HFF-Myc (cell line): ENCODE measurements around the gene UBASH3A.

ENCODE experiments used
- DNase-seq: peaks from one replicate; pipeline ENCODE4 v3.0.0-alpha.2; 2011; ENCODE audit warnings: low read depth; ENCODE audit errors: extremely low read depth
- H3K4me3 ChIP-seq: replicated peaks from 2 replicates; pipeline ENCODE4 v1.5.1; 2011; ENCODE audit warnings: low read depth, mild to moderate bottlenecking, control low read depth, low read length
- TF ChIP-seq, protein P1 (sequence below): IDR thresholded peaks from 2 replicates; pipeline ENCODE4 v1.5.1; 2012; ENCODE audit warnings: mild to moderate bottlenecking, low read depth, low read length, control low read depth; ENCODE audit errors: missing control alignments

The UBASH3A gene

DNA sequence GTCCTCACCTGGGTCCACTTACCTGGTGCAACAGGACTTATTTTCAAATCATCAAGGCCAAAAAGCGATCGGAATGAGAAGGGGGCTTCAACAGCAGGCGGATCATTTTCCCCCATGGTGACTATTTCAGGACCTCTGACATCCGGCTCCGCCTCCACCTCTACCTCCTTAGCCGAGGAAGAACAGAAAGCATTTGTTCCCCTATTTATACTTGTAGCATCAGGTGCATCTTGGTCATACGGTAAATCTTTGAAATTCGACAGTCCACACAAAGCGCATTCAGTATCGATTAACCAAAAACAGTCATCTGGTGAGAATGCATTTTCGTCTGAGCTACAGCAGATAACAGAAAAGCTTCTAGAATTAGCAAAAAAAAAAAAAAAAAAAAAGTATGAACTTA lies 8.4 kb upstream of the UBASH3A start:
- DNase-seq: no peak
- H3K4me3 ChIP-seq: no peak overlapping the region
- TF ChIP-seq, protein P1, sequence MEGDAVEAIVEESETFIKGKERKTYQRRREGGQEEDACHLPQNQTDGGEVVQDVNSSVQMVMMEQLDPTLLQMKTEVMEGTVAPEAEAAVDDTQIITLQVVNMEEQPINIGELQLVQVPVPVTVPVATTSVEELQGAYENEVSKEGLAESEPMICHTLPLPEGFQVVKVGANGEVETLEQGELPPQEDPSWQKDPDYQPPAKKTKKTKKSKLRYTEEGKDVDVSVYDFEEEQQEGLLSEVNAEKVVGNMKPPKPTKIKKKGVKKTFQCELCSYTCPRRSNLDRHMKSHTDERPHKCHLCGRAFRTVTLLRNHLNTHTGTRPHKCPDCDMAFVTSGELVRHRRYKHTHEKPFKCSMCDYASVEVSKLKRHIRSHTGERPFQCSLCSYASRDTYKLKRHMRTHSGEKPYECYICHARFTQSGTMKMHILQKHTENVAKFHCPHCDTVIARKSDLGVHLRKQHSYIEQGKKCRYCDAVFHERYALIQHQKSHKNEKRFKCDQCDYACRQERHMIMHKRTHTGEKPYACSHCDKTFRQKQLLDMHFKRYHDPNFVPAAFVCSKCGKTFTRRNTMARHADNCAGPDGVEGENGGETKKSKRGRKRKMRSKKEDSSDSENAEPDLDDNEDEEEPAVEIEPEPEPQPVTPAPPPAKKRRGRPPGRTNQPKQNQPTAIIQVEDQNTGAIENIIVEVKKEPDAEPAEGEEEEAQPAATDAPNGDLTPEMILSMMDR: no peak

DNA sequence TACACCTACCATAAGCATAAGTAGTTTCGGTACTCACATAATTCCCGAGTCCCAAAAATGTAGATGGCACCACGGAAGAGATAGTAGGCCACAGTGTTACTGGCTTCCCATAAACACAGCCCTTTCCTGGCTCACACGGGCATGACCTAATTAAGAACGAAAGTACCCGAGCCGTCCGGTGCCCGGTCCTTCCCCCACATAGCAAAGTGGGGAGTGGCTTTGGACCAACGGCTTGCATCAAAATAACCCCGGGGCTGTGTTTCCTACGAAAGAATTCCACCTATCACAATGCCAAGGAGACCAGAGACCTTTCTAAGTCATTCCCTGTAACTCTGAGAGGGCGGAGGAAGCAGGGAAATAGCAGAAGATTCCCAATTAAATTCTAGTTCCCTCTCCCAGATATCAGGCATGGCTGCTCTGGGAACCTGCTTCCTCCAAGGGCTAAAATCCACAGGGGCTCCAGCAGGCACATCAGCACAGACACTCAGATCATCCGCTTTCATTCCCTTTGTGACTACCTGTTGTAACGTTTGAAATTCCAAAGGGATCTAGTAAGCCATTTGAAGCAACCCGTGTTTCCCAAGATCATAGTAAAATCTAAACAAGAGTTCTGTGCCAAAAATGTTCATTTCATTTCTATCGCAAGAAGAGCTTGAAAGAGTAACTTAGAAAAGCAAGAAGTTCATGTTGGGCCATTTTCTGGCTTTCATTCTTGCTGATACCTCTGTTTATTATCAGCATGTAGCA lies 7.6 kb upstream of the UBASH3A start, which contains the start of gene TMPRSS3:
TMPRSS3 (minus strand) TSS at position 148 of the 747 bp plus-strand sequence. CDS start 635 bp downstream, outside the sequence.
- no peak for DNase-seq
- TF ChIP-seq, protein P1: no peak

GRCh38 chr21:42396799-42397745 lies 6.6 kb upstream of the UBASH3A start:
- H3K4me3 ChIP-seq: no peak overlapping the region
- TF ChIP-seq, protein P1: no peak
- DNase-seq: no peak

More for the DNA sequence above, 7.6 kb upstream of the UBASH3A start, which contains the start of gene TMPRSS3:
- H3K4me3 ChIP-seq: no peak within 1 kb of the TSS

DNA sequence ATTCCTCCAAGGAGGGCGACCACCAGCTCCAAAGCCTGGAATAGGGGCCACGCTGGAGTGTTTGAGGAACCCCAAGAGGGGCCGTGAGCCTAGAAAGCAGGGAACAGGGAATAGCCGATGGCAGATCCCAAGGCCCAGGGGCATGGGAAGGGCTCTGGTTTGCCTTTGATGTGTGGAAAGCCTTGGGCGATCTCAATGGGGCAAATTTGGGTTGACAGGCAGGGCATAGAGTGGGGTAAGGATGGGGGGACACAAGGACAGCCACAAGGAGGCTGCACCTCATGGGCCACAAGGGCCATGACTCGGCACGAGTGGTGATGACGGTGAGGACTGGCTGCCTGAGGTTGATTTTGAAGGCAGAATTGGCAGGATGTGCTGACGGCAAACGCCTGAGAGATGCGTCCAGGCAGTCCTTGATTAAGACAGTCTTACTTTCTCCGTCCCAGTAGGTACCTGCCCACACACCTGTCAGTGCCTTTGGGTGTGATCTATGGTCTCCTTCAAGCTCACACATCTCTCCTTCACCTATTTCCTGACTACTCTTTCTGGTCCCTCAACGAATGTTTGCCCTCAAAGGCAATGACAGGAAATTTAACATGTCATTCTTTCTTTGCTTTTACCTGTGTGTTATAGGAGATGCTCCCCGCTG lies 5.8 kb upstream of the UBASH3A start:
- DNase-seq: no peak

GRCh38 chr21:42398436-42399028 lies 5.2 kb upstream of the UBASH3A start:
- H3K4me3 ChIP-seq: no peak overlapping the region
- TF ChIP-seq, protein P1: no peak
- DNase-seq: no peak

More for the DNA sequence above, 5.8 kb upstream of the UBASH3A start:
- no peak overlapping the region for H3K4me3 ChIP-seq
- TF ChIP-seq, protein P1: no peak

DNA sequence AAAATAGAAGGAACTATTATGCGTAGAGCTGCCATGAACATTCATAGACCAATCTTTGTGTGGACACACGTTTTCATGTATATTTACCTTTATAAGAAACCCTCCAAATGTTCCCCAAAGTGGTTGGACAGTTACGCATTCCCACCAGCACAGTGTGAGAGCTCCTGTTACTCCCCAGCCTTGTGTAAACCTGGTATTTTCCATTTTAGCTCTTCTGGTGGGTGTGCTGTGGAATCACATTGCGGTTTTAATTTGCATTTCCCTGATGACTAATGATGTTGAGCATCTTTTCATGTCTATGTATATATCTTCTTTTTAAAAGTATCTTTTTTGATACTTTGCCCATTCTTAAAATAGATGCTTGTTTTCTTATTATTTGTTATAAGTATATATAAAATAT lies 3.2 kb upstream of the UBASH3A start:
- TF ChIP-seq, protein P1: no peak
- no peak overlapping the region for H3K4me3 ChIP-seq
- peak; percentile 22 for DNase-seq
